OCI-LY3 (cell line): ENCODE data around the gene GPR158.

Experiments used
- H2AFZ ChIP-seq: fragments of 200-600, 300-600 bp; shearing (Covaris generic); 2 replicates; pipeline ENCODE4 v1.6.0; 2014; ENCODE audit warnings: antibody characterized with exemption, low read depth, low read length
- H3K27ac ChIP-seq: fragments of 200-600, 300-600 bp; sonication (generic); 2 replicates; pipeline ENCODE4 v1.5.1; 2014; ENCODE audit warnings: mild to moderate bottlenecking, low read length, moderate library complexity, mixed read lengths
- H3K27me3 ChIP-seq: fragments of 200-600, 300-600 bp; sonication (generic); 2 replicates; pipeline ENCODE4 v1.6.1; 2014; ENCODE audit warnings: low read depth, low read length, mixed read lengths
- H3K36me3 ChIP-seq: fragments of 200-600, 300-600 bp; sonication (generic); replicated peaks from 2 replicates; pipeline ENCODE3; 2014; ENCODE audit warnings: low read depth, low read length, mixed read lengths
- H3K4me1 ChIP-seq: fragments of 300-600, 200-600 bp; sonication (generic); 2 replicates; pipeline ENCODE4 v1.6.1; 2014; ENCODE audit warnings: low read length, mixed read lengths
- H3K4me2 ChIP-seq: fragments of 200-600, 300-600 bp; sonication (generic); 2 replicates; pipeline ENCODE4 v1.6.1; 2014; ENCODE audit warnings: low read length, mixed read lengths
- H3K4me3 ChIP-seq: fragments of 300-600, 200-600 bp; sonication (generic); 2 replicates; pipeline ENCODE4 v1.5.1; 2014; ENCODE audit warnings: antibody characterized with exemption, mild to moderate bottlenecking, low read length, moderate library complexity
- H3K79me2 ChIP-seq: fragments of 300-600, 200-600 bp; shearing (Covaris generic); 2 replicates; pipeline ENCODE4 v1.6.1; 2014; ENCODE audit warnings: mild to moderate bottlenecking, low read length, mixed read lengths
- H3K9ac ChIP-seq: fragments of 300-600, 200-600 bp; shearing (Covaris generic); 2 replicates; pipeline ENCODE4 v1.6.0; 2014; ENCODE audit warnings: mild to moderate bottlenecking, low read length, moderate library complexity
- H3K9me3 ChIP-seq: fragments of 200-600, 300-600 bp; shearing (Covaris generic); 2 replicates; pipeline ENCODE4 v1.6.1; 2014; ENCODE audit warnings: low read length, mixed read lengths; ENCODE audit not compliant: insufficient read depth
- H4K20me1 ChIP-seq: fragments of 200-600, 300-600 bp; sonication (generic); 2 replicates; pipeline ENCODE4 v1.6.1; 2016; ENCODE audit warnings: low read length, mixed read lengths; ENCODE audit not compliant: insufficient read depth
- EZH2phosphoT487 ChIP-seq: fragments of 200-600 bp; shearing (Covaris generic); IDR thresholded peaks from 2 replicates; pipeline ENCODE4 v1.6.1; 2018; ENCODE audit warnings: antibody characterized with exemption, mixed run types, low read depth
- TF ChIP-seq, protein P1 (sequence below): fragments of 200-600, 300-600 bp; sonication (generic); IDR thresholded peaks from 2 replicates; pipeline ENCODE4 v1.5.1; 2014; ENCODE audit warnings: antibody characterized with exemption, low read length, low read depth

GPR158 gene

DNA sequence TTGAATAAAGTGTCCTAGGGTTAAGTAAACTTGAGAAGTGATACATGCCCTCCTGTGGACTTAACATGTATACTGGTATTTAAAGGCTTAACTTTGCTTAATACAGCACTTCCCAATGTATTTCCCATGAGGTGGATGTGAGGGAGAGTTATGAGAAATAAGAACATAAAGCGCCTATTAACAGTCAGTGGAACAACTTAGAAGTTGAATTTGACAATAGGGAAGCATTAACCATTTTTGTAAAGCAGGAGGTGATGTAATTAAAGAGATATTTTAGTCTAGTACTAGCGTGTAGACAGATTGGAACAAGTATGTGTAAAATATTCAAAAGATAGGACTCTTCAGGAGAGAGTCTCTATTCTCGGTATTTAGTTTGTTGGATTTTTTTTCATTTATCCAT is 322.4 kb downstream of the GPR158 start:
- H3K79me2 ChIP-seq: no peaks in the 10 kb centered on the region
- no peaks in the 10 kb centered on the region for H3K4me1 ChIP-seq
- no peaks in the 10 kb centered on the region for H3K27me3 ChIP-seq
- no peak overlapping the region for H3K4me2 ChIP-seq
- no peak overlapping the region for H3K4me3 ChIP-seq
- H3K36me3 ChIP-seq: no peaks in the 10 kb centered on the region
- no peaks in the 10 kb centered on the region for H4K20me1 ChIP-seq
- no peak overlapping the region for H3K9ac ChIP-seq
- H3K9me3 ChIP-seq: no peaks in the 10 kb centered on the region
- H3K27ac ChIP-seq: no peak overlapping the region
- TF ChIP-seq EZH2phosphoT487: no peak
- TF ChIP-seq, protein P1, sequence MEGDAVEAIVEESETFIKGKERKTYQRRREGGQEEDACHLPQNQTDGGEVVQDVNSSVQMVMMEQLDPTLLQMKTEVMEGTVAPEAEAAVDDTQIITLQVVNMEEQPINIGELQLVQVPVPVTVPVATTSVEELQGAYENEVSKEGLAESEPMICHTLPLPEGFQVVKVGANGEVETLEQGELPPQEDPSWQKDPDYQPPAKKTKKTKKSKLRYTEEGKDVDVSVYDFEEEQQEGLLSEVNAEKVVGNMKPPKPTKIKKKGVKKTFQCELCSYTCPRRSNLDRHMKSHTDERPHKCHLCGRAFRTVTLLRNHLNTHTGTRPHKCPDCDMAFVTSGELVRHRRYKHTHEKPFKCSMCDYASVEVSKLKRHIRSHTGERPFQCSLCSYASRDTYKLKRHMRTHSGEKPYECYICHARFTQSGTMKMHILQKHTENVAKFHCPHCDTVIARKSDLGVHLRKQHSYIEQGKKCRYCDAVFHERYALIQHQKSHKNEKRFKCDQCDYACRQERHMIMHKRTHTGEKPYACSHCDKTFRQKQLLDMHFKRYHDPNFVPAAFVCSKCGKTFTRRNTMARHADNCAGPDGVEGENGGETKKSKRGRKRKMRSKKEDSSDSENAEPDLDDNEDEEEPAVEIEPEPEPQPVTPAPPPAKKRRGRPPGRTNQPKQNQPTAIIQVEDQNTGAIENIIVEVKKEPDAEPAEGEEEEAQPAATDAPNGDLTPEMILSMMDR: no peak
- H2AFZ ChIP-seq: no peak overlapping the region

DNA sequence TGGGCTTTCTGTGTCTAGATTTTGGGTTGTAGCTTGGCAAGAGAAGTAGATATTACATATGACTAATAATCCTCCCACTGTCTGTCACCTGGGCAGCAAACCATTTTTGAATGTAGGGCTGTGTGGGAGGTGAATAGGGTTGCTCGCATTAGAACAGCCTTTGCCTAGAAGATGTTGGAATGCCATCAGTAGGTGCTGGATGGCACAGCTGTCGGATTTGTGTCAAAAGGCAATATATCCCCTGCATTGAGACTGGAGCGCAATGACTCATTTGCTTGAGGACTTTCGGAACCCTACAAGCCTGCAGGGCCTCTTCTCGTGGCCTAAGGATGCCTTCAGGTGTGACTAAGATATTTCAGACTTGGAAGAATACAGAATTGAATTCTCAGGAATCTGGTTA is 323.8 kb downstream of the GPR158 start:
- Histone ChIP-seq H2AFZ (no peak overlapping the region), H3K4me2 (no peak overlapping the region), H4K20me1 (no peaks in the 10 kb centered on the region), H3K27me3 (no peaks in the 10 kb centered on the region), H3K4me1 (no peaks in the 10 kb centered on the region), H3K36me3 (no peaks in the 10 kb centered on the region), H3K9ac (no peak overlapping the region), H3K9me3 (no peaks in the 10 kb centered on the region), H3K79me2 (no peaks in the 10 kb centered on the region), H3K27ac (no peak overlapping the region), H3K4me3 (no peak overlapping the region)
- TF ChIP-seq EZH2phosphoT487: no peak
- TF ChIP-seq, protein P1: no peak

DNA sequence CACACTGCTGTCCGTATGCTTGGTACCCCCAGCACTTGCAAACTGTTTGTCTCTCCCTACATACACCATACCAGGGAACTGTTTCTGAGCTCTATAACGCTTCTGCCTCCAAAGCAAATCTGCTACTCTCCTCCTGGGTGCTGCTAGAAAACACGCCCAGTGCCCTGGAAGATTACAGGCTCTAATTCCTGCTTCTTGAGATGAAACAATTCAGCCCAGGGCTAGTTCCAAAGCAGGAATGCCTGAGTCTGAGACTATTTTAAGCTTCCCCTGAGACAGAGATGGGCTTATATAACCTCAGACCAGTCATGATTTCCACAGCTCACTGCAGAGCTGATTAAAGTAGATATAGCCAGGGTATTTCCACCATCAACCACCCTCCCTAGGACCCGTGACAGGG is 327.1 kb downstream of the GPR158 start:
- no peaks in the 10 kb centered on the region for H3K9me3 ChIP-seq
- no peak overlapping the region for H3K27ac ChIP-seq
- H3K4me2 ChIP-seq: no peak overlapping the region
- H2AFZ ChIP-seq: no peak overlapping the region
- H3K36me3 ChIP-seq: no peaks in the 10 kb centered on the region
- TF ChIP-seq, protein P1: no peak
- TF ChIP-seq EZH2phosphoT487: no peak
- no peak overlapping the region for H3K9ac ChIP-seq
- H3K79me2 ChIP-seq: no peaks in the 10 kb centered on the region
- H3K27me3 ChIP-seq: no peaks in the 10 kb centered on the region
- H3K4me1 ChIP-seq: no peaks in the 10 kb centered on the region
- H4K20me1 ChIP-seq: no peaks in the 10 kb centered on the region
- no peak overlapping the region for H3K4me3 ChIP-seq

DNA sequence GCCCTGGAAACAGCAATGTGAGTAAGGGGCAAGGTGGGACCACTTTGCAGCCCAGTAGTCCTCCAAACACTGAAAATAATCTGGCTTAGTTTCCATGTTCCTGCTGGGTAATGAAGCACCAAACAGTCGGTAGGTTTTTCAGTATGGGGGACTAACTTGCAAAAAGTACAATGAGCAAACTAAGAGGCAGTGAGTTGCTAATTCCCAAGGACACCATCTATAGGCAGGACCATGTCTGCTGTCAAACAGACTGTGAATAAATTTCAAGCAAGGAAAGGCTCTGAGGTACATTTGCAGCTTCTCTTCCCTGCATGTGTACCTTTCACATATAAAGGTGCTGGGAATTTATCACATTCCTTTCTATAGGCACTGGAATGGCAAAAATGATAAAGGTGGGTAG is 327.7 kb downstream of the GPR158 start:
- Histone ChIP-seq H3K4me2 (no peak overlapping the region), H3K79me2 (no peaks in the 10 kb centered on the region), H3K9me3 (no peaks in the 10 kb centered on the region), H2AFZ (no peak overlapping the region), H3K4me1 (no peaks in the 10 kb centered on the region), H3K36me3 (no peaks in the 10 kb centered on the region), H4K20me1 (no peaks in the 10 kb centered on the region), H3K4me3 (no peak overlapping the region), H3K27me3 (no peaks in the 10 kb centered on the region), H3K27ac (no peak overlapping the region), H3K9ac (no peak overlapping the region)
- TF ChIP-seq, protein P1: no peak
- TF ChIP-seq EZH2phosphoT487: no peak
